Smooth muscle cell (in vitro differentiated cells): ENCODE measurements around the gene GHR. TPM values are rescaled to one million over a fixed set of nuclear protein-coding genes. Genes with fewer than 3 reads are reported as not detected.
"Not testable (repeated sequence)": the region's sequence is repeated elsewhere in the genome, so short reads cannot be mapped to it uniquely, and the experiment has no call there.

ENCODE experiments used
- DNase-seq: peaks from one replicate; lab custom pipeline; 2025; ENCODE audit not compliant: unreplicated experiment; lab: John Stamatoyannopoulos, UW
- H2AFZ ChIP-seq: fragments of 200-600 bp; sonication (generic); 2 replicates; pipeline ENCODE4 v1.6.0; 2016; ENCODE audit warnings: antibody characterized with exemption, low read depth, mild to moderate bottlenecking
- H3F3A ChIP-seq: fragments of 200-600 bp; sonication (generic); 2 replicates; pipeline ENCODE4 v1.6.0; 2017; ENCODE audit warnings: antibody characterized with exemption, low read depth
- H3K27ac ChIP-seq: fragments of 200-600 bp; sonication (generic); 2 replicates; pipeline ENCODE4 v1.5.1; 2016; ENCODE audit warnings: low read depth, mild to moderate bottlenecking
- H3K27me3 ChIP-seq: fragments of 200-600 bp; sonication (generic); 2 replicates; pipeline ENCODE4 v1.6.1; 2016; ENCODE audit warnings: low read depth, mild to moderate bottlenecking
- H3K36me3 ChIP-seq: fragments of 200-600 bp; sonication (generic); 2 replicates; pipeline ENCODE4 v1.5.1; 2016; ENCODE audit warnings: low read depth
- H3K4me1 ChIP-seq: fragments of 200-600 bp; sonication (generic); 2 replicates; pipeline ENCODE4 v1.5.1; 2016; ENCODE audit warnings: low read depth
- H3K4me2 ChIP-seq: fragments of 200-600 bp; sonication (generic); 2 replicates; pipeline ENCODE4 v1.6.0; 2016; ENCODE audit warnings: mild to moderate bottlenecking
- H3K4me3 ChIP-seq: fragments of 200-600 bp; sonication (generic); 2 replicates; pipeline ENCODE4 v1.5.1; 2016; ENCODE audit warnings: mild to moderate bottlenecking
- H3K79me2 ChIP-seq: fragments of 200-600 bp; sonication (generic); 2 replicates; pipeline ENCODE4 v1.6.0; 2016; ENCODE audit warnings: low read depth, mild to moderate bottlenecking
- H3K9ac ChIP-seq: fragments of 200-600 bp; sonication (generic); 2 replicates; pipeline ENCODE4 v1.6.0; 2016; ENCODE audit warnings: low read depth
- H3K9me3 ChIP-seq: fragments of 200-600 bp; sonication (generic); replicated peaks from 2 replicates; pipeline ENCODE4 v1.5.1; 2016; ENCODE audit warnings: low read depth
- H4K20me1 ChIP-seq: fragments of 200-600 bp; sonication (generic); 2 replicates; pipeline ENCODE4 v1.6.0; 2016; ENCODE audit warnings: low read depth
- CTCF ChIP-seq: fragments of 200-600 bp; sonication (generic); IDR thresholded peaks from 2 replicates; pipeline ENCODE4 v1.5.1; 2017; ENCODE audit warnings: borderline replicate concordance, mild to moderate bottlenecking, antibody characterized with exemption; ENCODE audit not compliant: insufficient read depth, poor library complexity, severe bottlenecking
- WGBS: methylation state at CpG from one replicate; pipeline ENCODE4 v1.1.7; 2016; ENCODE audit warnings: low lambda C conversion rate; 5-methylcytosine and 5-hydroxymethylcytosine counted together
- polyA plus RNA-seq: library from polyadenylated mRNA; unstranded; fragments of >200 nt; fragmentation: Nextera tagmentation; extraction: Ambion mirVana; gene quantifications from 2 replicates; pipeline ENCODE4 v1.2.1, GENCODE V29; 2016
- total RNA-seq: library from RNA; depleted of rRNA; stranded (reverse); fragments of >200 nt; gene quantifications from 2 replicates; pipeline ENCODE4 v1.2.3, GENCODE V29; 2014

Gene GHR
- total and polyA plus RNA-seq, 2 experiments from 2014 or later, result 2.1 to 4.3 TPM

DNA sequence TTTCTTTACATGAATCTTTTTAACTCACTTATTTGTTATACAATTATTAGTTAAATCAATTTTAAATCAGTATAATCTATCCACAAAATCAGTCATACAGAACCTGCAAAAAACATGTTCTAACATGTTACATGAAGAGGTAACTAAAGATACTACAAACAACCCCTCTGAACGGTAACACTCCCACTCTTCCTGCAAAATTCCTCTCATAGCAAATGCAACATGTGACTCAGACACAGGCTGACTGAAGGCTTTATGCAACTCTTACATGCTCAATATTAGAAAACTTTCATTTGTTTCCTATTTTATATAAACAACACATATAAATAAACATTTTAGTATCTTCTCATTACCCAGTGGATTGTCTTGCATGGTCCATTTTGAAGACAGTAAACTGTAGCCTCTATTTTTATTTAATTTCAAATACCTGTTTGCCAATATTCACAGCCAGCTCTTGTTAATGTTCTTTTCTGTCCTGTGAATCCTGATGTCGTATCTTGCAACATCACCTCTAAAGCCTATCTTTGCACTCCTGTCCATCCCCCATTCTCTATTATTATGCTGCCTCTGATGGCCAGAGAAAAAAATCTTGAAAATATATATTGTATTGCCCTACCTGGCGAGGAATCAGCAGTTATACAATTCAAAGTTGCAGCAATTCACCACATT, 232.9 kb downstream of the GHR start:
- H3K4me2 ChIP-seq, result peak overlapping the region; percentile 33
- H4K20me1 ChIP-seq, result no peaks in the 10 kb centered on the region
- no peak for TF ChIP-seq CTCF
- no peak overlapping the region for H3K4me3 ChIP-seq
- 61% methylated on average over 3 of the region's 3 CpGs for WGBS
- H2AFZ ChIP-seq, result no peak overlapping the region
- H3K4me1 ChIP-seq, result no peaks in the 10 kb centered on the region
- no peaks in the 10 kb centered on the region for H3K27me3 ChIP-seq
- no peak overlapping the region for H3K9ac ChIP-seq
- H3K36me3 ChIP-seq, result no peaks in the 10 kb centered on the region
- no peaks in the 10 kb centered on the region for H3K9me3 ChIP-seq
- no peak overlapping the region for H3K27ac ChIP-seq
- no peaks in the 10 kb centered on the region for H3F3A ChIP-seq
- DNase-seq, result no peak
- H3K79me2 ChIP-seq, result no peaks in the 10 kb centered on the region

- TF ChIP-seq CTCF, result peak; percentile 23
- Histone ChIP-seq H3K4me2 (peak overlapping the region; percentile 33), H3F3A (no peaks in the 10 kb centered on the region), H2AFZ (no peak overlapping the region), H3K9ac (no peak overlapping the region), H3K36me3 (no peaks in the 10 kb centered on the region), H3K4me1 (no peaks in the 10 kb centered on the region), H3K79me2 (no peaks in the 10 kb centered on the region), H4K20me1 (no peaks in the 10 kb centered on the region), H3K9me3 (no peaks in the 10 kb centered on the region), H3K27ac (no peak overlapping the region), H3K27me3 (no peaks in the 10 kb centered on the region), H3K4me3 (no peak overlapping the region)
- DNase-seq, result no peak
Measured at GRCh38 chr5:42656651-42657015, 233.4 kb downstream of the GHR start.

- H4K20me1 ChIP-seq, H3K9me3 ChIP-seq, H3K27ac ChIP-seq, H3K4me2 ChIP-seq, H2AFZ ChIP-seq, DNase-seq, H3K27me3 ChIP-seq, H3K9ac ChIP-seq, H3K4me3 ChIP-seq, H3K79me2 ChIP-seq, H3K4me1 ChIP-seq, H3K36me3 ChIP-seq, H3F3A ChIP-seq: not testable (repeated sequence)
- WGBS, result 96% methylated on average over 13 of the region's 13 CpGs
Measured at GRCh38 chr5:42659869-42660268, 236.6 kb downstream of the GHR start.

GRCh38 chr5:42665857-42666256, 242.6 kb downstream of the GHR start:
- TF ChIP-seq CTCF, result no peak
- H3K79me2 ChIP-seq, result no peaks in the 10 kb centered on the region
- WGBS, result 93% methylated on average over 3 of the region's 3 CpGs
- no peaks in the 10 kb centered on the region for H3K4me1 ChIP-seq
- no peak overlapping the region for H3K4me3 ChIP-seq
- no peak overlapping the region for H3K4me2 ChIP-seq
- no peaks in the 10 kb centered on the region for H3K36me3 ChIP-seq
- no peak overlapping the region for H3K27ac ChIP-seq
- no peak overlapping the region for H3K9ac ChIP-seq
- no peak overlapping the region for H2AFZ ChIP-seq
- H3K27me3 ChIP-seq, result no peaks in the 10 kb centered on the region
- DNase-seq, result no peak
- H4K20me1 ChIP-seq, result no peaks in the 10 kb centered on the region
- H3F3A ChIP-seq, result no peaks in the 10 kb centered on the region
- H3K9me3 ChIP-seq, result no peaks in the 10 kb centered on the region
